Choroid plexus epithelial cell (primary cell): ENCODE results near the gene PROX1.

Source experiments
- DNase-seq: peaks from one replicate; pipeline ENCODE4 v3.0.0-alpha.2; 2010; ENCODE audit warnings: low read depth
- H3K4me3 ChIP-seq: 2 replicates; pipeline ENCODE4 v1.5.1; 2011; ENCODE audit warnings: low read depth, mild to moderate bottlenecking, control low read depth, low read length, moderate library complexity
- TF ChIP-seq, protein P1 (sequence below): conservative IDR thresholded peaks from 2 replicates; pipeline ENCODE4 v1.5.1; 2011; ENCODE audit warnings: low read depth, mild to moderate bottlenecking, control low read depth, inconsistent platforms, low read length, moderate library complexity

The PROX1 gene

GRCh38 chr1:213968146-213968825 is 19.5 kb upstream of the PROX1 start:
- no peak overlapping the region for H3K4me3 ChIP-seq
- no peak for DNase-seq
- TF ChIP-seq, protein P1, sequence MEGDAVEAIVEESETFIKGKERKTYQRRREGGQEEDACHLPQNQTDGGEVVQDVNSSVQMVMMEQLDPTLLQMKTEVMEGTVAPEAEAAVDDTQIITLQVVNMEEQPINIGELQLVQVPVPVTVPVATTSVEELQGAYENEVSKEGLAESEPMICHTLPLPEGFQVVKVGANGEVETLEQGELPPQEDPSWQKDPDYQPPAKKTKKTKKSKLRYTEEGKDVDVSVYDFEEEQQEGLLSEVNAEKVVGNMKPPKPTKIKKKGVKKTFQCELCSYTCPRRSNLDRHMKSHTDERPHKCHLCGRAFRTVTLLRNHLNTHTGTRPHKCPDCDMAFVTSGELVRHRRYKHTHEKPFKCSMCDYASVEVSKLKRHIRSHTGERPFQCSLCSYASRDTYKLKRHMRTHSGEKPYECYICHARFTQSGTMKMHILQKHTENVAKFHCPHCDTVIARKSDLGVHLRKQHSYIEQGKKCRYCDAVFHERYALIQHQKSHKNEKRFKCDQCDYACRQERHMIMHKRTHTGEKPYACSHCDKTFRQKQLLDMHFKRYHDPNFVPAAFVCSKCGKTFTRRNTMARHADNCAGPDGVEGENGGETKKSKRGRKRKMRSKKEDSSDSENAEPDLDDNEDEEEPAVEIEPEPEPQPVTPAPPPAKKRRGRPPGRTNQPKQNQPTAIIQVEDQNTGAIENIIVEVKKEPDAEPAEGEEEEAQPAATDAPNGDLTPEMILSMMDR = no peak

DNA sequence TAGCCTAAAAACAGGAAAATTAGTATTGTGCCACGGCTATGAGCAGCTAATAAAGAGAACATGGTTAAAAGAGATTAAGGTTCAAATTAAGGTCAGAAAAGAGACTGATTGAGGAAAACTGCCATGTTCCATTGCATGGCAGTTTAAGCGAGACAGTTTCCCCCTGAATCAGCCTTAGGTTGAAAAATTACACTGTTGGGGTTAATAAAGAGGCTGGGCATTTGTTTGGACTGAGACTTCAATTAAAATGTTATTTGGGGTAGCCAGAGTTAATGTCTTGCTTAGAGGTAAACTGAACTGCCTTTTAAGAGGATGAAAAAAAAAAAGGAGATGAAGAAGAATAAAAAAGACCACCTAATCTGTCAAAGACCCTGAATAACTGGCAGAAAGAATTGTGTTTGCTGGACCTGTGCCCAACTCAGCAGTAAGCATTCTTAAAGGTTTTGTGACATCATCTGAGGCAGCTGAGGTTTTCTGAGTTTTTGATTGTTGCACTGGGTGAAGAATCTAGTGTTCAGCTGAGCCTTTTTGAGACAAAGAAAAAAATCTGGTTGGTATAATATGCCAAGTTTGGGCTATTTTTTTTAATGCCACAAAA is 17.7 kb upstream of the PROX1 start:
- no peak overlapping the region for H3K4me3 ChIP-seq
- DNase-seq = no peak
- TF ChIP-seq, protein P1 = no peak

- DNase-seq = no peak
- H3K4me3 ChIP-seq = no peak overlapping the region
- TF ChIP-seq, protein P1 = no peak
Observed at GRCh38 chr1:213972141-213972540, 15.6 kb upstream of the PROX1 start.

DNA sequence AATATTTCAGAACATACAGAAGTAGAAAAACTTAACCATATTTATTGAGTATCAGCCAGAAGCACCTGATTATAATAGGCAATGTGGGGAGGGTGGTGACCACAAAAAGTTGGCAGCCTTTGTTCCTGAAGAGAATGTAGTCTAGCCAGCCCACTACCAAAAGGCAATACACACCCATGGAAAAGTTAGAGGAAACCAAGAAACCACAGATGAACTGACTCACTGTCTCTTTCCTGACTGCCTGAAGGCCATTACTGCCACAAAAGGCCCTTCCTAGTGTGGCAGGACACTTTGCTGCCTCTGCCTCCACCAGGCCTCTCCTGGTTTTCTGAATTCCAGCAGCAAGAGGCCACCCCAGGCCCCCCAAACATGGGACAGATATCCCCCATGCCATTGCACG is 14.6 kb upstream of the PROX1 start:
- no peak for DNase-seq
- no peak overlapping the region for H3K4me3 ChIP-seq
- TF ChIP-seq, protein P1 = no peak

DNA sequence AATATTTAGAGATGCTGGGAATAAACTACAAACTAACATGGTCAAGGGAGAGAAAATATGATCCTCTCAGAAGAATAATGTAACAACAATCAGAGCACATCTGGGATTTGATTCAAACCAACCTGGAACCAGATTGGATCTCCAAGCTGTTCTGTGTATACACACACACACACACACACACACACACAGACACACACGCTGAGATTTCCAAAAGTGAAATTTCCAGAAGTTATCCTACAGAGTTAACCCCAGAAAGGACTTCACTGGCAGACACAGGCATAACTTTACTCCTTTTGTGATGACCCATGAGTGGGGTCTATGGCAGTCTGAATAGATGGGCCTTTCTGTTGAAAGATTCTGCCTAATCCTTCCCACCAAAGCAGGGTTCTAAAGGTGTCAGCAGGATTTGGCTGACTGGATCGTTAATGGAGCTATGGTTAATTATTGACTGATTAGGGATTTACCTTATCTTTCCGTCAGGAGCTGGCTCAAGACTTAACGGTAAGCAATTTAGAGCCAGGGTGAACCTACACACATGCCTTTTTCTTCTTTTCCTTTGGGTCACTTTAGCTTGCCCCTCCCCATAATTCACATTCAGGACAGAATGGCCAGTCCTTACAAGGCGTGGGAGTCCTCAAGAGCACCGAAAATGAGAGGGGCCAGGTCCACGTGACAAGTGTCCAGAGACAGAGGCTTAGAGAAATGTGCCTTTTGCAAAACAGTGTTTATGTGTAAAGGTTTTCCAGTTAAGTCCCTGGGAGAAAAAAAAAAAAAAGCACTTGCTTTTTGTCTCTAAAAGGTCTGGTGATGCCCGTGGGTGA is 10.9 kb upstream of the PROX1 start:
- TF ChIP-seq, protein P1 = no peak
- no peak for DNase-seq
- H3K4me3 ChIP-seq = no peak overlapping the region

GRCh38 chr1:213977486-213977842 is 10.3 kb upstream of the PROX1 start:
- no peak overlapping the region for H3K4me3 ChIP-seq
- DNase-seq = no peak
- TF ChIP-seq, protein P1 = no peak
